ENCODE results near the gene CAPN15. TPM values are rescaled to one million over a fixed set of nuclear protein-coding genes. Genes with fewer than 3 reads are reported as not detected.
"Not testable (repeated sequence)": the region's sequence is repeated elsewhere in the genome, so short reads cannot be mapped to it uniquely, and the experiment has no call there.

The CAPN15 gene
- total RNA-seq, 2 experiments from 2014 or later = 32.9 to 54.0 TPM

DNA sequence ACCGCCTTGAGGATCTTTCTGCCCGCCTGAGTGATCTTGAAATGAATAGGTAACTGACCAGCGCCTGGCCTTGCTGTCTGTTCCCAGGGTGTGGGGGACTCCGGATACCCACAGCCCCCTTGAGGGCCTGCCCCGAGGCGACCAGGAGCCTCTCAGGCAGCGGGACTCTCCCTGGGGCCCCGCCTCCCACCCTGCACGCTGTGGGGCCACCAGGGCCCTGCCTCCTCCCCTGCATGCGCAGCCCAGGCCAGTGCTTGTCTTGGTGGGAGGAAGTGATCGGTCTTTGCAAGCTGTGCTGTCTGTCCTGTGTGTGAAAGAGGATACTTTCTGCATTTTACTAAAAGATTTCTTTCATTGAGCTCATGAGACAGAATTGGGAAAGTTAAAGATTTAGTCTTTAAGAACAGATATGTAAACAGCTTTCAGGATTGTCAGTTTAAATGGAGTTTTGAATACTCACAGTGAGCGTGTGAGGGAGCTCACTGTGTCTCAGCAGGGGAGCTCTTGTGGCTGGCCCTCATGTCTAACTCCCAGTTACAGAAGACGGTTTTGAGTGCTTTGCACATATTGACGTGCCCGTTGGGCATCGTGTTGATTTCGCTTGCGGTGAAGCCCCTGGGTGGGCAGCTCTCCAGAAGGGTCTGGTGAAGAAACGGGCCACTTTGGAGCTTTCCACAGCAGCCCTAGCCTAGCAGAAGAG is 36.1 kb upstream of the CAPN15 start:
- ChIA-PET POLR2A (no interaction called here), CTCF (ENCODE audit: unreplicated experiment) (no interaction called here)
- Histone ChIP-seq H2AFZ (ENCODE audit: low read length) (no peak overlapping the region), H3K79me2 (ENCODE audit: insufficient read depth, low read depth, low read length) (no peaks in the 10 kb centered on the region), H3K36me3 (ENCODE audit: insufficient read depth, low read length) (peaks cover 6% of the 10 kb centered on the region; the same call in 1 of the 2 replicates), H3K4me3 (ENCODE audit: low read depth, low read length, poor library complexity, severe bottlenecking) (no peak overlapping the region), H3K4me2 (ENCODE audit: low read length) (no peak overlapping the region), H4K20me1 (ENCODE audit: insufficient read depth, low read length) (no peaks in the 10 kb centered on the region), H3K9me2 (ENCODE audit: insufficient read depth, low read length) (no peaks in the 10 kb centered on the region), H3K9me3 (ENCODE audit: low read length) (no peaks in the 10 kb centered on the region), H3K27ac (ENCODE audit: low read depth, low read length, poor library complexity, severe bottlenecking) (no peak overlapping the region), H3K4me1 (ENCODE audit: insufficient read depth, low read length, poor library complexity, severe bottlenecking) (no peaks in the 10 kb centered on the region)
- no peak for DNase-seq (ENCODE audit: low spot score)
- intact Hi-C loops (cut with micrococcal nuclease; ENCODE audit: unreplicated experiment) = no loop called here
- no peak for TF ChIP-seq EZH2phosphoT487 (IDR thresholded peaks at IDR 0.05; ENCODE audit: borderline replicate concordance, low read depth, low read length)
- TF ChIP-seq, protein P1, sequence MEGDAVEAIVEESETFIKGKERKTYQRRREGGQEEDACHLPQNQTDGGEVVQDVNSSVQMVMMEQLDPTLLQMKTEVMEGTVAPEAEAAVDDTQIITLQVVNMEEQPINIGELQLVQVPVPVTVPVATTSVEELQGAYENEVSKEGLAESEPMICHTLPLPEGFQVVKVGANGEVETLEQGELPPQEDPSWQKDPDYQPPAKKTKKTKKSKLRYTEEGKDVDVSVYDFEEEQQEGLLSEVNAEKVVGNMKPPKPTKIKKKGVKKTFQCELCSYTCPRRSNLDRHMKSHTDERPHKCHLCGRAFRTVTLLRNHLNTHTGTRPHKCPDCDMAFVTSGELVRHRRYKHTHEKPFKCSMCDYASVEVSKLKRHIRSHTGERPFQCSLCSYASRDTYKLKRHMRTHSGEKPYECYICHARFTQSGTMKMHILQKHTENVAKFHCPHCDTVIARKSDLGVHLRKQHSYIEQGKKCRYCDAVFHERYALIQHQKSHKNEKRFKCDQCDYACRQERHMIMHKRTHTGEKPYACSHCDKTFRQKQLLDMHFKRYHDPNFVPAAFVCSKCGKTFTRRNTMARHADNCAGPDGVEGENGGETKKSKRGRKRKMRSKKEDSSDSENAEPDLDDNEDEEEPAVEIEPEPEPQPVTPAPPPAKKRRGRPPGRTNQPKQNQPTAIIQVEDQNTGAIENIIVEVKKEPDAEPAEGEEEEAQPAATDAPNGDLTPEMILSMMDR (conservative IDR thresholded peaks at IDR 0.05; ENCODE audit: low read length) = no peak
- BruUV-seq (replicated peaks) = TSS peak; percentile 43

- DNase-seq (ENCODE audit: low spot score) = no peak
- H3K9me3 ChIP-seq (ENCODE audit: low read length) = no peaks in the 10 kb centered on the region
- POLR2A ChIA-PET = interaction anchor here (0.6 kb wide), 1 partner anchor 8 kb away, joined by 4 read pairs; no protein-coding TSS in a partner anchor
- no peak overlapping the region for H2AFZ ChIP-seq (ENCODE audit: low read length)
- no peak overlapping the region for H3K4me3 ChIP-seq (ENCODE audit: low read depth, low read length, poor library complexity, severe bottlenecking)
- no peaks in the 10 kb centered on the region for H4K20me1 ChIP-seq (ENCODE audit: insufficient read depth, low read length)
- peaks cover 6% of the 10 kb centered on the region; the same call in 1 of the 2 replicates for H3K36me3 ChIP-seq (ENCODE audit: insufficient read depth, low read length)
- H3K4me2 ChIP-seq (ENCODE audit: low read length) = no peak overlapping the region
- H3K9me2 ChIP-seq (ENCODE audit: insufficient read depth, low read length) = no peaks in the 10 kb centered on the region
- BruUV-seq (replicated peaks) = no TSS peak
- H3K79me2 ChIP-seq (ENCODE audit: insufficient read depth, low read depth, low read length) = no peaks in the 10 kb centered on the region
- CTCF ChIA-PET (ENCODE audit: unreplicated experiment) = no interaction called here
- no peak overlapping the region for H3K27ac ChIP-seq (ENCODE audit: low read depth, low read length, poor library complexity, severe bottlenecking)
- TF ChIP-seq, protein P1 (conservative IDR thresholded peaks at IDR 0.05; ENCODE audit: low read length) = no peak
- TF ChIP-seq EZH2phosphoT487 (IDR thresholded peaks at IDR 0.05; ENCODE audit: borderline replicate concordance, low read depth, low read length) = no peak
- H3K4me1 ChIP-seq (ENCODE audit: insufficient read depth, low read length, poor library complexity, severe bottlenecking) = no peaks in the 10 kb centered on the region
- intact Hi-C loops (cut with micrococcal nuclease; ENCODE audit: unreplicated experiment) = no loop called here
Observed at GRCh38 chr16:492211-492875, 35.2 kb upstream of the CAPN15 start.

DNA sequence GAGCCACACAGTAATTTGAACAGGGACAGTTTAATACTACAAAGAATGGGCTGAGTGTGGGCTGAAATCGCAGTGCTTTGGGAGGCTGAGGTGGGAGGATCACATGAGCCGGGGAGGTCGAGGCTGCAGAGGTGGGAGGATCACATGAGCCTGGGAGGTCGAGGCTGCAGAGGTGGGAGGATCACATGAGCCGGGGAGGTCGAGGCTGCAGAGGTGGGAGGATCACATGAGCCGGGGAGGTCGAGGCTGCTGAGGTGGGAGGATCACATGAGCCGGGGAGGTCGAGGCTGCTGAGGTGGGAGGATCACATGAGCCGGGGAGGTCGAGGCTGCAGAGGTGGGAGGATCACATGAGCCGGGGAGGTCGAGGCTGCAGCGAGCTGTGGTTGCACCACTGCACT is 32.8 kb upstream of the CAPN15 start:
- H4K20me1 ChIP-seq (ENCODE audit: insufficient read depth, low read length); DNase-seq (ENCODE audit: low spot score); H3K9me3 ChIP-seq (ENCODE audit: low read length); H2AFZ ChIP-seq (ENCODE audit: low read length); H3K79me2 ChIP-seq (ENCODE audit: insufficient read depth, low read depth, low read length); H3K36me3 ChIP-seq (ENCODE audit: insufficient read depth, low read length); H3K27ac ChIP-seq (ENCODE audit: low read depth, low read length, poor library complexity, severe bottlenecking); CTCF ChIA-PET (ENCODE audit: unreplicated experiment); H3K4me2 ChIP-seq (ENCODE audit: low read length); H3K4me1 ChIP-seq (ENCODE audit: insufficient read depth, low read length, poor library complexity, severe bottlenecking); H3K9me2 ChIP-seq (ENCODE audit: insufficient read depth, low read length); H3K4me3 ChIP-seq (ENCODE audit: low read depth, low read length, poor library complexity, severe bottlenecking); BruUV-seq (replicated peaks); POLR2A ChIA-PET: not testable (repeated sequence)
- intact Hi-C loops (cut with micrococcal nuclease; ENCODE audit: unreplicated experiment) = loop anchor here (5.0 kb wide), 1 partner anchor 102 kb away; no protein-coding TSS in a partner anchor
